Endothelial cell of umbilical vein (primary cell): Measurements from ENCODE around the gene NINJ2.

Experiments used
- MYC ChIP-seq: IDR thresholded peaks from one replicate; pipeline ENCODE4 v1.6.1; 2011; ENCODE audit warnings: mild to moderate bottlenecking, low read depth, low read length
- POLR2A ChIP-seq: IDR thresholded peaks from 2 replicates; pipeline ENCODE4 v1.6.1; 2012; ENCODE audit warnings: low read depth, mild to moderate bottlenecking, control low read depth, low read length
- POLR2AphosphoS5 ChIP-seq: IDR thresholded peaks from 2 replicates; pipeline ENCODE4 v1.6.1; 2012; ENCODE audit warnings: low read depth, mild to moderate bottlenecking, control low read depth, low read length, moderate library complexity; ENCODE audit not compliant: insufficient read depth
- TF ChIP-seq, protein P1 (sequence below): IDR thresholded peaks from 2 replicates; pipeline ENCODE4 v1.6.1; 2011; ENCODE audit not compliant: insufficient read depth, insufficient read length

DNA sequence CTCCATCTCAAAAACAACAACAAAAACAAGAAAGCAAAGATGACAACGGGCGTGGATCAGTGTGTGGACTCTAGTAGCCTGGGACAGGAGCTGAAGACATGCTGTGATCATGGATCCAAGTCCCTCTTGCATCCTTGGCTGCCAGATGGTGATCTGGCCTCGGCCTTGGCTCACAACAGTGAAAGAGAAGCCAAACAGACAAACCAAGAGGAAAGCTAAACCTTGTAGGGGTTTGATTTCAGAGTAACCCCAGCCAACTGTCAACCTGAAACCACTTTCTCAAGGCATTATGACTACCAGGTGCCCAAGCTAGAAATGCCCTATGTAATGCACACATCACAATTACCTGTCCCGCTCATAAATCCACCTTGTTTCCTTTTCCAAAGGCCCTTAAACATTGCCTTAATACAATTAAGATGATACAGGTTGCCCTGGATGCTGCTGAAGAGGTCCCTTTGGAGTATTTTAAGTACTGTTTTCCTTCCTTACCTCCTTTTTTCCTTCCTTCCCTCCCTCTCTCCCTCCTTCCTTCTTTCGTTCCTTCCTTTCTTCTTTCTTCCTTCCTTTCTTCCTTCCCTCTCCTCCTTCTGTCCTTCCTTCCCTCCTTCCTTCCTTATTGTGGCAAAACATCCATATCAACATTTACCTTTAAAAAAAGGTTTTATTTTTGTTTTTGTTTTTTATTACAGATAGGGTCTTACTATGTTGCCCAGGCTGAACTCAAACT is 41.4 kb upstream of the NINJ2 start:
- TF ChIP-seq, protein P1, sequence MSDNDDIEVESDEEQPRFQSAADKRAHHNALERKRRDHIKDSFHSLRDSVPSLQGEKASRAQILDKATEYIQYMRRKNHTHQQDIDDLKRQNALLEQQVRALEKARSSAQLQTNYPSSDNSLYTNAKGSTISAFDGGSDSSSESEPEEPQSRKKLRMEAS, result no peak
- TF ChIP-seq MYC (no peak), POLR2AphosphoS5 (no peak), POLR2A (no peak)
